GM08714 (cell line): ENCODE data around the gene NMNAT2.
"Not testable (repeated sequence)": the region's sequence is repeated elsewhere in the genome, so short reads cannot be mapped to it uniquely, and the experiment has no call there.

Experiments
- H3K4me3 ChIP-seq: fragments of 200-500 bp; sonication (Bioruptor generic); 2 replicates; pipeline ENCODE4 v1.5.1; 2014; ENCODE audit warnings: mild to moderate bottlenecking, low read length, inconsistent platforms
- ZNF274 ChIP-seq: IDR thresholded peaks from 2 replicates; pipeline ENCODE4 v1.6.1; 2012; ENCODE audit warnings: mild to moderate bottlenecking, low read depth, low read length

The NMNAT2 gene

DNA sequence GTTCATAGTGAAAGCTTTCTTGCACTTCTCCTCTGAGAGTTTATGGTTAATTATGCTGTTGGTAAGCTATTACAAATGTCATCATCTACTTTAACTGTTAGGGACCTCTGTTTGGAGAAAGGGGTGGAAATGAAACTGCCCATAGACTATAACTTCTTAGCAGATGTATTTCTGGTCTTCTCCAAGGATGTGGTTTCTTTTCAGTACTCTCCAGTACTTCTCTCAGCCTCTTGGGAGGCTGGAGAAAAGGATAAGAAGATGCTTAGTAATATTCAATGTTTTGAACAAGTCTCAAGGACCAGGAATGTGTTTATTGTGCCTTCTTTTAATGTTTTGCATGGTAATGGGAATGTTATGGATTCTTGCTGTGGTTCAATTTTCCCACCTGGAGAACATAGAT, 171.7 kb downstream of the NMNAT2 start:
- H3K4me3 ChIP-seq, result no peak overlapping the region
- no peak for TF ChIP-seq ZNF274

DNA sequence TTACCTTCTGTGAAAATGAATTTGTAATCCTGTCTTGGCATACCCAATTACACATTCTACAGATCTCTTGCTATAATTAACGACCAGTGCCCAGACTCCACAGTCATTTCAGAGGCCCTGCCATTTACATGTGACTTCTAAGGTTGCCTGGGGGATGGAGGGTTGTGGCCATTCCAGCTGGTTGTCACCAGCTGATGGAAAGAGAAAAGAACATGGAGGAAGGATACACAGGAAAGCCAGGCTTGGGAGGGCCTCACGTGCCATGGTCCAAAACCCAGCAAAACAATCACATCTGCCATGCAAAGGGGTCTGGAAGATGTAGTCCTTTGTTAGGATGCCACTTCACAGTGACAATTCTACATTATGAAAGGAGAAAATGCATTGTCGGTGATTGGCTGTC, 172.8 kb downstream of the NMNAT2 start:
- TF ChIP-seq ZNF274, result no peak
- no peak overlapping the region for H3K4me3 ChIP-seq

GRCh38 chr1:183244466-183244865, 173.7 kb downstream of the NMNAT2 start:
- no peak for TF ChIP-seq ZNF274
- H3K4me3 ChIP-seq, result no peak overlapping the region

DNA sequence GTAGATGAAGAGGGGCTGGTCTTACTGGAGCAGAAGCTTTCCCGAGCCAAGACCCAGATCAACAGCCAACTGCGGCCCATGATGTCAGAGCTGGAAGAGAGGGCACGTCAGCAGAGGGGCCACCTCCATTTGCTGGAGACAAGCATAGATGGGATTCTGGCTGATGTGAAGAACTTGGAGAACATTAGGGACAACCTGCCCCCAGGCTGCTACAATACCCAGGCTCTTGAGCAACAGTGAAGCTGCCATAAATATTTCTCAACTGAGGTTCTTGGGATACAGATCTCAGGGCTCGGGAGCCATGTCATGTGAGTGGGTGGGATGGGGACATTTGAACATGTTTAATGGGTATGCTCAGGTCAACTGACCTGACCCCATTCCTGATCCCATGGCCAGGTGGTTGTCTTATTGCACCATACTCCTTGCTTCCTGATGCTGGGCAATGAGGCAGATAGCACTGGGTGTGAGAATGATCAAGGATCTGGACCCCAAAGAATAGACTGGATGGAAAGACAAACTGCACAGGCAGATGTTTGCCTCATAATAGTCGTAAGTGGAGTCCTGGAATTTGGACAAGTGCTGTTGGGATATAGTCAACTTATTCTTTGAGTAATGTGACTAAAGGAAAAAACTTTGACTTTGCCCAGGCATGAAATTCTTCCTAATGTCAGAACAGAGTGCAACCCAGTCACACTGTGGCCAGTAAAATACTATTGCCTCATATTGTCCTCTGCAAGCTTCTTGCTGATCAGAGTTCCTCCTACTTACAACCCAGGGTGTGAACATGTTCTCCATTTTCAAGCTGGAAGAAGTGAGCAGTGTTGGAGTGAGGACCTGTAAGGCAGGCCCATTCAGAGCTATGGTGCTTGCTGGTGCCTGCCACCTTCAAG, 174.8 kb downstream of the NMNAT2 start:
- H3K4me3 ChIP-seq, result no peak overlapping the region
- TF ChIP-seq ZNF274, result no peak

DNA sequence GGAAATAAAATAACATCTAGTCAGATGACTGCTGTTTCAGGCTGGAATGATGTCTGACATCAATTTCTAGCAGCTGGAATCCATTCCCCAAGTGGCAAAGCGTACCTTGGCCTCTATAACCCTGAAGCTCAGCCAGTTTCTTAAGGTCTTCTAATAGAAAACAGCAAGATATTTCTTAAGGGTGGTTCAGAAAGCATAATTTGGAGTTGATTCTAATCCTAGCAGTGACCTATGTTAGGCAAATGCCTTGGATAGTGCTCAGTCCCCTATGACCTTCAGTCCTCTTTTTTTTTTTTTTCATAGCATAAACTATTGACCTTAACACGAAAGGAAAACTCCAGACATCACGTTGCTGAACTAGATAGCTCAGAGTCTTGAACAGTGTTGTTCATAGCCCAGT, 175.6 kb downstream of the NMNAT2 start:
- no peak for TF ChIP-seq ZNF274
- no peak overlapping the region for H3K4me3 ChIP-seq

DNA sequence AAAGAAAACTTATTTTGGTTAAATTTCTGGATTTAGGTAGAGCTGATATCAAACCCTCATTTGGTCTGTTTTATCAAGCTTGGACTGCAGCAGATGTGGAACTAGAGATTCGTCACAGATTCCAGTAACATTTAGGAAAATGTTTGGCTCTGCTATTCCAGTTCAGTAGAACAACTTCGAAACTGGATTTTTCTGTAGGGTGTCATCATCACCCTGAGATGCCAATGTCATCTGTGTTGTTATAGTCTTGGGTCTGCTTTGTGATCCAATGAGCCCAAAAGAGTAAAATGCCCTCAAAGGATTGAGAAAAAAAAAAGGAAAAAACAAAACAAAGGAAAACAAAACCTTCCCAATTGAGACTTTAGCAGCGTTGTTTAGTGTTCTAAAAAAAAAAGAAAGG, 176.7 kb downstream of the NMNAT2 start:
- H3K4me3 ChIP-seq, result no peak overlapping the region
- no peak for TF ChIP-seq ZNF274

GRCh38 chr1:183240853-183241252, 177.3 kb downstream of the NMNAT2 start:
- H3K4me3 ChIP-seq, result not testable (repeated sequence)

DNA sequence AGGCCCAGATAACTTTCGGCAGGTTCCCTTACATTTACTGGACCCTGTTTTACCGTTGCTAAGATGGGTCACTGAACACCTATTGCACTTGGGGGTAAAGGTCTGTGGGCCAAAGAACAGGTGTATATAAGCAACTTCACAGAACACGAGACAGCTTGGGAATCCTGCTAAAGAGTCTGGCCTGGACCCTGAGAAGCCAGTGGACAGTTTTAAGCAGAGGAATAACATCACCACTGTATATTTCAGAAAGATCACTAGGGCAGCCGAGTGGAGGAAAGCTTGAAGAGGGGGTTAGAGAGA, 177.7 kb downstream of the NMNAT2 start:
- no peak for TF ChIP-seq ZNF274
- H3K4me3 ChIP-seq, result no peak overlapping the region

DNA sequence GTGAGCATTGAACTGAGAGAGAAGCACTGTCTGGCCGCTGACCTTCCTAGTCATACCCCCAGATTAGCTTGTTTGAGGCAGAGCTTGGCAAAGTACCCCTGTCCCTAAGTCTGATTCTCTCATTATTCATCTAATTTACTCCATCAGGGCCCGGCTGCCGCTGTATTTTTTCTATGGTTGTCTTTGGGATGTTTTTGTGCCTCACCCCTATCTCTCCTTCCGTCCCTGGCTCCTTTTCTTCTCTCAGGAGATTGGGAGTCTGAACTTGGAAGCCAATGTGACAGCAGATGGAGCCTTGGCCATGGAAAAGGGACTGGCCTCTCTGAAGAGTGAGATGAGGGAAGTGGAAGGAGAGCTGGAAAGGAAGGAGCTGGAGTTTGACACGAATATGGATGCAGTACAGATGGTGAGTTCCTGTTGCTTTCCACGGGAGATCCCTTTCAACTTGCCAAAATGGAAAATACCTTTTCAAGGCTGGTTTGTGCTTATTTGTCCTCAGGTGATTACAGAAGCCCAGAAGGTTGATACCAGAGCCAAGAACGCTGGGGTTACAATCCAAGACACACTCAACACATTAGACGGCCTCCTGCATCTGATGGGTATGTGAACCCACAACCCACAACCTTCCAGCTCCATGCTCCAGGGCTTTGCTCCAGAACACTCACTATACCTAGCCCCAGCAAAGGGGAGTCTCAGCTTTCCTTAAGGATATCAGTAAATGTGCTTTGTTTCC, 178.2 kb downstream of the NMNAT2 start:
- no peak for TF ChIP-seq ZNF274
- H3K4me3 ChIP-seq, result no peak overlapping the region

- no peak for TF ChIP-seq ZNF274
- H3K4me3 ChIP-seq, result no peak overlapping the region
Observed at GRCh38 chr1:183239220-183239742, 178.9 kb downstream of the NMNAT2 start.

GRCh38 chr1:183238071-183238470, 180.1 kb downstream of the NMNAT2 start:
- H3K4me3 ChIP-seq, result no peak overlapping the region
- TF ChIP-seq ZNF274, result no peak

DNA sequence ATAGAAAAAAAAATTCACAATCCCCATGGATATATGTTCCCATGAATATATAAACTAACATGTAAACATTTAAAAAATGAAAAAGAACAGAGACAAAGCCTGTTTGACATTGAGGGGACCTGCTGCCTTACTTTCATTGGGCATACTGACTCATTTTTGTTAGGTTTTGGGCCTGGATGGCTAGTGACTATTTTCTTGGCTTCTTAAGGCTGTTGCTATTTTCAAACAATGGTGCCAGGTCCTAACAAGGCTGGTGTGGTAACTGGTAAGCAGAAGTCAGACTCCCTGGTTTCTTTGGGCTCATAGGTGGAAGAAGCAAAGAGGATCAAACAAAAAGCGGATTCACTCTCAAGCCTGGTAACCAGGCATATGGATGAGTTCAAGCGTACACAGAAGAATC, 181.1 kb downstream of the NMNAT2 start:
- TF ChIP-seq ZNF274, result no peak
- H3K4me3 ChIP-seq, result no peak overlapping the region

- H3K4me3 ChIP-seq, result no peak overlapping the region
- TF ChIP-seq ZNF274, result no peak
Observed at GRCh38 chr1:183236158-183236725, 181.9 kb downstream of the NMNAT2 start.

- TF ChIP-seq ZNF274, result no peak
- H3K4me3 ChIP-seq, result no peak overlapping the region
Observed at GRCh38 chr1:183235503-183235902, 182.7 kb downstream of the NMNAT2 start.
